GM12873 (cell line): ENCODE data around the gene SLC7A5.

Experiments
- TF ChIP-seq, protein P1 (sequence below): IDR thresholded peaks from 2 replicates; pipeline ENCODE4 v1.5.1; 2012; ENCODE audit warnings: low read depth, mild to moderate bottlenecking, moderate library complexity, low read length, control low read depth; ENCODE audit not compliant: insufficient read depth; ENCODE audit errors: missing control alignments

The SLC7A5 gene

GRCh38 chr16:87848676-87849345, 20.5 kb downstream of the SLC7A5 start:
- TF ChIP-seq, protein P1, sequence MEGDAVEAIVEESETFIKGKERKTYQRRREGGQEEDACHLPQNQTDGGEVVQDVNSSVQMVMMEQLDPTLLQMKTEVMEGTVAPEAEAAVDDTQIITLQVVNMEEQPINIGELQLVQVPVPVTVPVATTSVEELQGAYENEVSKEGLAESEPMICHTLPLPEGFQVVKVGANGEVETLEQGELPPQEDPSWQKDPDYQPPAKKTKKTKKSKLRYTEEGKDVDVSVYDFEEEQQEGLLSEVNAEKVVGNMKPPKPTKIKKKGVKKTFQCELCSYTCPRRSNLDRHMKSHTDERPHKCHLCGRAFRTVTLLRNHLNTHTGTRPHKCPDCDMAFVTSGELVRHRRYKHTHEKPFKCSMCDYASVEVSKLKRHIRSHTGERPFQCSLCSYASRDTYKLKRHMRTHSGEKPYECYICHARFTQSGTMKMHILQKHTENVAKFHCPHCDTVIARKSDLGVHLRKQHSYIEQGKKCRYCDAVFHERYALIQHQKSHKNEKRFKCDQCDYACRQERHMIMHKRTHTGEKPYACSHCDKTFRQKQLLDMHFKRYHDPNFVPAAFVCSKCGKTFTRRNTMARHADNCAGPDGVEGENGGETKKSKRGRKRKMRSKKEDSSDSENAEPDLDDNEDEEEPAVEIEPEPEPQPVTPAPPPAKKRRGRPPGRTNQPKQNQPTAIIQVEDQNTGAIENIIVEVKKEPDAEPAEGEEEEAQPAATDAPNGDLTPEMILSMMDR = no peak

- TF ChIP-seq, protein P1 = no peak
Observed at GRCh38 chr16:87847785-87848675, 21.3 kb downstream of the SLC7A5 start.

DNA sequence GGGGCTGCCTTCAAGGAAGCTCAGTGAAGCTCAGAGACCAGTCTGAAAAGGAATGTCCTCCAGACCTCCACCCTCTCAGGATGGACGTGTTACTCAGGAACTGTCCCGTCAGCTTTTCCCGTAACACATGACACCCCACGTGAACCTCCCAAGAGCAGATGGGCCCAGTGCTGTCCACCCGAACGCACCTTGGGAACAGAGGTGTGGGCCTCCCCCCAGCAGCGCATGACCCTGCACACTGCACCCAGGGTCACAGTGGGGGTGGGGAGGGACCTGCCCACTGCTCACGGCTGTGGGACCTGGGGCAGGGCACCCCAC, 21.9 kb downstream of the SLC7A5 start:
- TF ChIP-seq, protein P1 = no peak

- TF ChIP-seq, protein P1 = no peak
Observed at GRCh38 chr16:87846705-87847466, 22.4 kb downstream of the SLC7A5 start.

DNA sequence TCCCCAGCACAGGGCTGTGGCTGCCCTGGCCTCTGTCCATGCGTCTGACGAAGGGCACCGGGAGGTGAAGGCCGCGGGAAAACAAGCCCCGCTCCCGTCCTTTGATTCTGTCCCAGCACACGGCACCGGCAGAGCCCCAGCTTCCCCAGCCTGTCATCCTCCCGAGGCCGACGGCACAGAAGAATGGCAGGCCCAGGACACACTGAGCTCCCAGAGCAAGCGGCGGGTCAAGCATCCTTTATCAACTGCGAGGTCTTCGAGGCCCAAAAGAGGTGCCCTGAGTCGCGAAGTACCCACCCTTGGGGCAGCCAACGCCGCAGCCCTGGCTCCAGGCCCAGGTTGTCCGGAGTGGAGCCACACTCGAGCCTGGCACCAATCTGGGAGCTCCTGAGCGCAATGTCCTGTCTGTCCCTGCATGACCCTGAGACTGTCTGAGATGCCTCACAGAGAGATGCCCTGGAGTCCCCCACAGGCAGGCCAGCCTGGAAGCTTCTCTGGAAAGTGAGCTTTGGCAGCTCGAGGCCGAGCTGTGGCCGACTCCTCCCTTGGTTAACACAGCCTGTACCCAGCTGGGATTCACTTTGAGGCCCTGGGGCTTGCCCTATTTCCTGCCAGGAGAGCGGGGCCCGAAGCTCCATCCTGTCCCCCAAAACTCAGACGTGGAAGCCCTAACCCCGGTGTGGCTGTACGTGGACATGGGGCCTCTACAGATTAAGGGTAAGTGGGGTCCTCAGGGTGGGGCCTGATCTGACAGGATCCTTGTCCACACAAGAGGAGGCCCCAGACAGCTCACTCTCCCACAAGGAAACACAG, 23.3 kb downstream of the SLC7A5 start:
- TF ChIP-seq, protein P1 = no peak

GRCh38 chr16:87845213-87845612, 24.1 kb downstream of the SLC7A5 start:
- TF ChIP-seq, protein P1 = no peak
